Activated CD4-positive, alpha-beta T cell treated with anti-CD3 and anti-CD28 coated beads, Interleukin-10, Interleukin-2, amounts not matched to agents 100 ng/mL and 50 ng/mL, durations not matched to agents 16 hours and 8 hours (primary cell): ENCODE measurements around the gene PPFIA1.

Experiments used
- DNase-seq: peaks from one replicate; pipeline ENCODE4 v3.0.0-alpha.2; 2020

The PPFIA1 gene

GRCh38 chr11:70270104-70270876 is at the start of gene PPFIA1:
Gene PPFIA1, plus strand, starts transcription at chr11:70270690. Its CDS starts 1,483 bp downstream, at chr11:70272173.
- peak; percentile 97 for DNase-seq

- DNase-seq = no peak
Measured at GRCh38 chr11:70220920-70221319, 49.6 kb upstream of the PPFIA1 start.

GRCh38 chr11:70225681-70226177 is 44.8 kb upstream of the PPFIA1 start:
- no peak for DNase-seq

GRCh38 chr11:70226183-70226582 is 44.3 kb upstream of the PPFIA1 start:
- no peak for DNase-seq

GRCh38 chr11:70226967-70227366 is 43.5 kb upstream of the PPFIA1 start:
- no peak for DNase-seq

- DNase-seq = no peak
Measured at GRCh38 chr11:70229737-70230136, 40.8 kb upstream of the PPFIA1 start.

GRCh38 chr11:70230151-70230839 is 40.2 kb upstream of the PPFIA1 start:
- DNase-seq = no peak

- no peak for DNase-seq
Measured at GRCh38 chr11:70230840-70231710, 39.4 kb upstream of the PPFIA1 start.

GRCh38 chr11:70233034-70233433 is 37.5 kb upstream of the PPFIA1 start:
- DNase-seq = no peak

GRCh38 chr11:70233511-70233934 is 37.0 kb upstream of the PPFIA1 start:
- peak; percentile 10 for DNase-seq

GRCh38 chr11:70233962-70234361 is 36.5 kb upstream of the PPFIA1 start:
- no peak for DNase-seq

- DNase-seq = no peak
Measured at GRCh38 chr11:70240337-70240736, 30.2 kb upstream of the PPFIA1 start.

GRCh38 chr11:70241709-70242108 is 28.8 kb upstream of the PPFIA1 start:
- no peak for DNase-seq

- DNase-seq = no peak
Measured at GRCh38 chr11:70242885-70243284, 27.6 kb upstream of the PPFIA1 start.

- DNase-seq = no peak
Measured at GRCh38 chr11:70243912-70244652, 26.4 kb upstream of the PPFIA1 start.

- DNase-seq = no peak
Measured at GRCh38 chr11:70244698-70245097, 25.8 kb upstream of the PPFIA1 start.

- DNase-seq = no peak
Measured at GRCh38 chr11:70246196-70246595, 24.3 kb upstream of the PPFIA1 start.

GRCh38 chr11:70247042-70247709 is 23.3 kb upstream of the PPFIA1 start:
- peak; percentile 10 for DNase-seq

GRCh38 chr11:70247710-70248072 is 22.8 kb upstream of the PPFIA1 start:
- no peak for DNase-seq

GRCh38 chr11:70250876-70251658 is 19.4 kb upstream of the PPFIA1 start:
- DNase-seq = no peak
